Sigmoid colon (tissue), 7 donors: ENCODE results near the gene MIDN. TPM values are rescaled to one million over a fixed set of nuclear protein-coding genes. Genes with fewer than 3 reads are reported as not detected.

Experiments
- DNase-seq: peaks from one replicate; pipeline ENCODE4 v3.0.0-alpha.2; 2019
- H3K27ac ChIP-seq, 4 donors: fragments of 200-600 bp; sonication (generic); one replicate each; pipeline ENCODE4 v1.5.1; 2016 to 2019; ENCODE audit warnings: mild to moderate bottlenecking in 1 of 4
- H3K27me3 ChIP-seq, 3 donors: fragments of 200-600 bp; sonication (generic); one replicate each; pipeline ENCODE4 v1.5.1; 2019; ENCODE audit warnings: mild to moderate bottlenecking in 1 of 3
- H3K36me3 ChIP-seq, 4 donors: fragments of 200-600 bp; sonication (generic); one replicate each; pipeline ENCODE4 v1.5.1; 2016 to 2019
- H3K4me1 ChIP-seq, 4 donors: fragments of 200-600 bp; sonication (generic); one replicate each; pipeline ENCODE4 v1.5.1; 2017 to 2019
- H3K4me3 ChIP-seq, 4 donors: fragments of 200-600 bp; sonication (generic); one replicate each; pipeline ENCODE4 v1.5.1; 2017 to 2019; ENCODE audit warnings: mild to moderate bottlenecking in 2 of 4, moderate library complexity in 1 of 4
- H3K9me3 ChIP-seq, 4 donors: fragments of 200-600 bp in 3 of 4; sonication (generic) in 3 of 4; one replicate each; pipeline versions ENCODE4 v1.5.1 to v1.6.1; 2013 to 2019
- CTCF ChIP-seq, 4 experiments: fragments of 450-650 bp in 3 of 4; fragments of 200-600 bp in 1 of 4; IDR thresholded peaks; one replicate each; pipeline ENCODE4 v1.5.1; 2016 to 2019; ENCODE audit warnings: antibody characterized with exemption in 4 of 4, mild to moderate bottlenecking in 3 of 4, moderate library complexity in 2 of 4
- EP300 ChIP-seq, 4 donors: sonication (generic); formaldehyde crosslinking; IDR thresholded peaks; one replicate each; pipeline ENCODE4 v1.6.1; 2017; ENCODE audit warnings: antibody characterized with exemption in 4 of 4
- POLR2A ChIP-seq, 2 donors: fragments of 450-650 bp; IDR thresholded peaks; one replicate each; pipeline ENCODE4 v1.6.1; 2016; ENCODE audit warnings: antibody characterized with exemption in 2 of 2, mild to moderate bottlenecking in 2 of 2, moderate library complexity in 2 of 2
- POLR2AphosphoS5 ChIP-seq, 4 donors: sonication (generic); formaldehyde crosslinking; IDR thresholded peaks; one replicate each; pipeline ENCODE4 v1.6.1; 2017; ENCODE audit warnings: antibody characterized with exemption in 4 of 4
- WGBS, 2 donors: extraction: QIAGEN DNeasy Blood & Tissue Kit; methylation state at CpG; one replicate each; pipeline ENCODE4 v1.1.7; 2013; 5-methylcytosine and 5-hydroxymethylcytosine counted together
- intact Hi-C: fragments of 100-400 bp; cut with DNase I; formaldehyde crosslinking; loops from one replicate; pipeline ENCODE4 v1.15.1; 2023
- polyA plus RNA-seq, 3 donors: library from polyadenylated mRNA; stranded (reverse); fragments of 200-250 nt; gene quantifications; one replicate each; pipeline ENCODE4 v1.2.3, GENCODE V29; 2013
- total RNA-seq, 4 donors: library from RNA; depleted of rRNA; stranded (reverse); fragments of >200 nt; gene quantifications; one replicate each; pipeline ENCODE4 v1.1.0, GENCODE V29; 2016
- donor health status: healthy with polysubstance abuse.
- donor health status: Bipolar disorder and iron deficiency.
- donor health status: healthy.

Gene MIDN
- total and polyA plus RNA-seq, 7 donors = 14.6 to 87.0 (median 42.1) TPM

GRCh38 chr19:1283207-1283916, 35.0 kb downstream of the MIDN start:
- peak overlapping the region in 1 of 4 donors; percentile 35 for H3K27ac ChIP-seq

GRCh38 chr19:1283917-1284292, 35.5 kb downstream of the MIDN start:
- H3K36me3 ChIP-seq = peaks cover 0 to 6% (median 5%) of the 10 kb centered on the region in 4 donors
- H3K4me1 ChIP-seq = peaks cover 0 to 10% (median 7%) of the 10 kb centered on the region in 4 donors
- no peak overlapping the region for H3K4me3 ChIP-seq
- peaks cover 47 to 59% (median 56%) of the 10 kb centered on the region in 3 donors for H3K27me3 ChIP-seq
- no peak for DNase-seq
- H3K9me3 ChIP-seq = no peaks in the 10 kb centered on the region
- intact Hi-C loops = no loop called here
- H3K27ac ChIP-seq = peak overlapping the region in 1 of 4 donors; percentile 35
- 39 to 70% methylated on average over 12 of the region's 12 CpGs for WGBS, 2 donors
- no peak for TF ChIP-seq POLR2A (IDR thresholded peaks at IDR 0.05)
- TF ChIP-seq CTCF (IDR thresholded peaks at IDR 0.05) = no peak
- TF ChIP-seq POLR2AphosphoS5 (IDR thresholded peaks at IDR 0.05) = no peak
- no peak for TF ChIP-seq EP300 (IDR thresholded peaks at IDR 0.05)

More at GRCh38 chr19:1283207-1283916, 35.0 kb downstream of the MIDN start:
- no peak for TF ChIP-seq CTCF (IDR thresholded peaks at IDR 0.05)
- TF ChIP-seq EP300 (IDR thresholded peaks at IDR 0.05) = no peak
- TF ChIP-seq POLR2A (IDR thresholded peaks at IDR 0.05) = no peak
- TF ChIP-seq POLR2AphosphoS5 (IDR thresholded peaks at IDR 0.05) = no peak
- Histone ChIP-seq H3K4me3 (no peak overlapping the region), H3K36me3 (peaks cover 0 to 11% (median 9%) of the 10 kb centered on the region in 4 donors), H3K9me3 (no peaks in the 10 kb centered on the region), H3K4me1 (peaks cover 0 to 10% (median 7%) of the 10 kb centered on the region in 4 donors), H3K27me3 (peaks cover 45 to 54% (median 54%) of the 10 kb centered on the region in 3 donors)
- 27 to 61% methylated on average over 29 of the region's 29 CpGs for WGBS, 2 donors
- DNase-seq = no peak
- intact Hi-C loops = no loop called here

GRCh38 chr19:1284293-1284978, 36.1 kb downstream of the MIDN start:
- TF ChIP-seq POLR2A (IDR thresholded peaks at IDR 0.05) = peak in 1 of 2 donors; percentile 42
- no peak for TF ChIP-seq CTCF (IDR thresholded peaks at IDR 0.05)
- Histone ChIP-seq H3K36me3 (peaks cover 0 to 1% (median under 1%) of the 10 kb centered on the region in 4 donors), H3K27me3 (peaks cover 49 to 64% (median 59%) of the 10 kb centered on the region in 3 donors), H3K4me1 (peaks cover 0 to 10% (median 7%) of the 10 kb centered on the region in 4 donors), H3K4me3 (no peak overlapping the region), H3K27ac (peak overlapping the region in 1 of 4 donors; percentile 35), H3K9me3 (no peaks in the 10 kb centered on the region)
- intact Hi-C loops = no loop called here
- no peak for DNase-seq
- WGBS, 2 donors = 13 to 59% methylated on average over 20 of the region's 20 CpGs

GRCh38 chr19:1284979-1285736, 36.8 kb downstream of the MIDN start:
- WGBS, 2 donors = 17 to 21% methylated on average over 51 of the region's 51 CpGs
- peaks cover 50 to 72% (median 66%) of the 10 kb centered on the region in 3 donors for H3K27me3 ChIP-seq

More at GRCh38 chr19:1284979-1285736, 36.8 kb downstream of the MIDN start:
- TF ChIP-seq POLR2A (IDR thresholded peaks at IDR 0.05) (no peak), POLR2AphosphoS5 (IDR thresholded peaks at IDR 0.05) (no peak), CTCF (IDR thresholded peaks at IDR 0.05) (no peak), EP300 (IDR thresholded peaks at IDR 0.05) (no peak)
- intact Hi-C loops = no loop called here
- H3K4me3 ChIP-seq = no peak overlapping the region
- H3K36me3 ChIP-seq = no peaks in the 10 kb centered on the region
- DNase-seq = no peak
- H3K27ac ChIP-seq = no peak overlapping the region
- peaks cover 0 to 10% (median 5%) of the 10 kb centered on the region in 4 donors for H3K4me1 ChIP-seq
- no peaks in the 10 kb centered on the region for H3K9me3 ChIP-seq
